Pulmonary artery endothelial cell (primary cell): ENCODE data around the gene VSX1. TPM values are rescaled to one million over a fixed set of nuclear protein-coding genes. Genes with fewer than 3 reads are reported as not detected.

Experiments
- DNase-seq: peaks from one replicate; pipeline ENCODE4 v3.0.0-alpha.2; 2011; ENCODE audit warnings: low read depth, low spot score
- total RNA-seq: library from RNA; depleted of rRNA; stranded (reverse); fragments of >200 nt; gene quantifications from 2 replicates; pipeline ENCODE4 v1.2.3, GENCODE V29; 2014

The VSX1 gene
- total RNA-seq, 1 donor from 2014 or later: not detected

DNA sequence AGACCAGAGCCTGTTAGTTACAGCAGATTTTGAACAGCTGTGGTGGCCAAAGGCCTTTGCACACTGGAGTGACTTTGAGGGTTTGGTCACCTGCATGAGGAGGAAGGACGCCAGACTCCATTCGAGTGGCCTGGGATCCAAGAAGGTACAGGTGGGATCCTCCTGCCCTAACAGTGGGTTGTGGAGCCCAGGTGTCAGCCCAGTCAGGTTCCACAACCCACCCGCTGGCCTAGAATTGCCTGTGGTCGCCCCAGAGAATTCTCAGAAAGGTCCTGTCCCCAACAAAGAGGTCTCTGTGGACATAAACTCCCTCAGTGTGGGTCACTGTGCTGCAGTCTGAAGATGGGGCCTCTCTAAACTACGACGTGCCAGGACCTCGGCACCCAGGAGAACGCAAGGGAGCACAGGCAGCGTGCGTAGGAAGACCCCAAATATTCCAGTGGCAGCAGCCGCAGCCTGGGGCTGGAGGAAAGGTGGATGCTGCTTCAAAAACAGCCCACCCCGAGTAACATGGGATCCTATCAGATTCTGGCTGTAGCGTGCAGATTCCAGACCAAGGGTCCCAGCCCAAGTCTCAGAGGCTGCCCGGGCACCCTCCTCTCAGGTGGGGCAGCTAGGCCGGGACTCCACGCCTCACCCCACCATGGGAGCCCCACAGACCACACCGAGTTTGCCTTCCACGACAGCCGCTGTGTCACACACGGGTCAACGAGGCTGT lies 40.0 kb downstream of the VSX1 start:
- DNase-seq: no peak

DNA sequence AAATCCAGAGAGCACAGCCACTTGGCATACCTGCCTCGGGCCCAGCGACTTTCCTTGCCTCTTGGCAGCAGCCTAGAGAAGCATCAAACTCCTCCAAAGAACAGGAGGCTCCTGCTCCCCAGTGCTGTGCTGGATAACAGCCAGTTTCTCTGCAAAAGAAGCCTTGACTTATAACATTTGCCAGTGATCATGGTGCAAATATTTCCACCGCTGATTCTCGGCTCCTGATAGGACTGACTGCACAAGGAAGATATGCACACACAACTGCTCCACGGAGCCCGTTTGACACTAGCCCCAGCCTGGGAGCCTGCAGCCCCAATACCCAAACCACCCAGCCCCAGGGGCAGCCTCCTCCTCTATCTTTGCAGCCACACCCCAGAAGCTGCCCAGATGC lies 41.5 kb downstream of the VSX1 start:
- no peak for DNase-seq

DNA sequence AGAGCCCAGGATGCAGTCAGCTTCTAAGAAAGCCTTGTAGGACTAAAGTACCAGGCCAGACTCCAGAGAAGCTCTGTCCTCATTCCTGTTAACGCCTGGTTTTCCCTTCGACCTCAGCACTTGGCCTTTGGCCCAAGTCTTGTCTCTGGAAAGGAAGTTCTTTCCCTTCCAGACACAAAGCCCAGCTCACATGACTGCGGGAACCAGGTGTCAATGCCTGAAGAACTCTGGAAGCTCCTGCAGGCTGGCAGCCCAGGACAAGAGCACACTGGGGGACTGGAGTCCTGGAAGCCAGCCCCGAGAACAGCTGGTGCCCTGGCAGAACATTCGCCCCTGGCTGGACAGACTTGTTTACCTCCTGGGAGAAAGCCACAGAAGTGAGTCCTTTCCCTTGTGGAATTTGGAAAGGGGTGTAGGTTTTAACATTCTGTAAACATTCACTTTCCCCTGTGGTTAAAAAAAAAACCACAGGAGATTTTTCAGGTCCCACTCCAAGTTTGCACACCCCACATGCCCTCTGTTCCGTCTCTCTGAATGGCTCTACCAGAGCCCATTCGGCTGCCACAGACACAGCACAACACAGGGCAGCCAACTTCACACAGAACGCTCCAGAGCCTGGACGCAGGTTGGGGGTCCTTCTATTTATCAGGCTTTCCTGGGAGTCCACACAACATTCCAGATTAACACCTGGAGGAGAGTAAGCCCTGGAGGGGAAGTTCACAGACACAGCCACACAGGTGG lies 42.1 kb downstream of the VSX1 start:
- peak; percentile 47 for DNase-seq

DNA sequence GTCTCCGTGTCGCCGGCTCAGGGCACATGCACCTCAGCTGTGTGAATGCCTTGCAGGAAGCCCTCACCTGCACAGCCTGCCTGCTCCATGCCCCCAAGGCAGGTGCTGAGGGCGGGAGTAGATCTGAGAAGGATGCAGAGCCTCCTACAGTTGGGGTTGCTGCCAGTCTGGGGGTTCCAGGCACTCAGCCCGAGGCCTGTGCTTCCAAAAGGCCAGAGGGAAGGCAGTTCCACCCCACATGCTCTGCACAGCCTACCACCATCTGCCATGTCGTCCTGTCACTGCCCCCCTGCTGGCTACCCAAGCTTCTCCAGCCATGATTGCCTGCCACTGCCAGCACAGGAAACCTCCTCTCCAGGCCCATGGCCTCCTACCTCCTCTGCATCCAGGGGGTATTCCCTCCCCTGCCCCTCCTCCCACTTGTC lies 43.3 kb downstream of the VSX1 start:
- no peak for DNase-seq

DNA sequence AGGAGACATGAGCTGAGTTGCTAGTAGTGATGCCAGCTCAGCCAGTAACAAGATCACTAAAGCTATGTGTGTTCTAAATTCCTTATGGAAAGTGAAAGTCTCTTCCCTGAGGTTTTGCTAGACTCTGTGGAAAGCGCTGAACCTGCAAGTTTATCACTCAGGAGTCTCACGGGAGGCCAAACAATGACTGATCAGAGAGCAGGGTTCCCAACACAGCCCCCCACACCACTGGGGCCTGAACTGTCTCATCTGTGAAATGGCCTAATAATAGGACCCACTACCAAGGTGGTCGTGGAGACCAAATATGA lies 43.9 kb downstream of the VSX1 start:
- DNase-seq: no peak

DNA sequence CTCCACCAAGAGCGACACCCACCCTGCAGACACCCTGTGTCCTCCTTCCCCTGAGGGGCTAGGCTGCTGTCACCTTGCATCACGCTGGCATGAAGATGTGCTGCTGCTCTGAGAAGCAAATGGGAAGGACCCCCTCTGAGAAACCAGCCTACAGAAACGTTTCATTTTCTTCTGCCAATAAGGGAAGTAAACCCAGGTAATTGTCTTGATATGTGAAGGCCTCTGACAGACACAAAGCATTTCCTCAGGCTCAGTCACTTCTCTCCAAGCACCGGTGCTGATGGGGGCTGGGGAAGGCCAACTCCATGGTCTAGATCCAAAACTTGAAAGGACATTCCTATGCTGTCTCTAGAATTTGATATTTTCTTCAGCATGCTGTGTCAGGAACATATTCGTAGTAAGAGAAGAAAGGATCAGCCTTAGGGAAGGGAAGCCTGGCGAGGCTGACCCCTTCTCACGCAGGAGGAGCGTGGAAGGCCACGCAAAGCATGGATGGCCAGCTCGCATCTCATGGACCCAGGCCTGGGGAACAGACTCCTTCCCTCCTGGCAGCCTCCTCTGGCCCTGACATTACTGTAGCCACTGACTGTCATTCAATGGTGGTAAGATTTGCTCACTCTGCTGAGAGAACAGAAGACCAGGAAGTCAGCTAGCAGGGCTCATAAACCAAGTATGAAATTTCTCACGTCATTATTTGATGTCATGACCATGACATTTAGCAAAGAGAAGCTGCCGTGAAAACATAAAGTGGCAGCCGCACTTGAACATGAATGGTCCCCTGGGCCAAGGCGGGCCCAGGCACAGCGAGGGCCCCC lies 44.4 kb downstream of the VSX1 start:
- DNase-seq: no peak

DNA sequence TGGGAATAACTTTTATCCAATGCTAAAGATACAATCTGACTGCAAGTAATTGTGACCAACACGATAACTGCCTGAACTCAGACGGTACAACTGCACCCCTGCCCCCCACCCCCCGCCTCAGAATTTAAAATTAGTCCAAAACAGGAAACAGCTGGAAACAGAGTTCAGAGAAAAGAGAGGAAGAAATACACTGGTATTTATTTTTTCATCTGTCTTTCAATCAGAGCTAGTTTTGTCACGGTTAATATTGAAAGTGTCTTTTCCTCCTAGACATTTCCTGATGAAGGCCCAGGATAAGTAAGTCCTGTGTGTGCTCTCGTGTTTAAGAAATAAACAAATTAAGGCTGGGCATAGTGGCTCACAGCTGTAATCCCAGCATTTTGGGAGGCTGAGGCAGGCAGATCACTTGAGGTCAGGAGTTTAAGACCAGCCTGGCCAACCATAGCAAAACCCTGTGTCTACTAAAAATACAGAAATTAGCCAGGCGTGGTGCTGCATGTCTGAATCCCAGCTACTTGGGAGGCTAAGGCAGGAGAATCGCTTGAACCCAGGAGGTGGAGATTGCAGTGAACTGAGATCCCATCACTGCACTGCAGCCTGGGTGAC lies 45.5 kb downstream of the VSX1 start:
- no peak for DNase-seq

DNA sequence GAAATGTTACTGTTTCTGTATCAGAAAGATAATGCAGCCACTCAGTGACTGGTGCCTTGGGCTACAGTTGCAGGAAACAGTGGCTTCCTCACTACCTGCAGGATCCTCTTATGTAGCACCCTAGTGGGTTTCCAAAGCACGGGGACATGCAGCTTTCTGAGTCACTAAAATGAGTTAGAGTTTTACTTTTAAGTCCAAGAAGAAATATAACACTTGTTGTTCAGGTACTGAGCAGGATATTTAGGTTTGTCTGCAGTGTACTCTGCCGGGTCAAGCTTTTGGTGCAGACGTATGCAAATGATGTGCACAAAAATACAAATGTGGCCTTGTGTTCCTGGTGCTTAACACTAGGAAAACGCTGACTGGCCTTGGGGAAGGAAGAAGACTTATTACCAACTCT lies 46.0 kb downstream of the VSX1 start:
- DNase-seq: no peak

DNA sequence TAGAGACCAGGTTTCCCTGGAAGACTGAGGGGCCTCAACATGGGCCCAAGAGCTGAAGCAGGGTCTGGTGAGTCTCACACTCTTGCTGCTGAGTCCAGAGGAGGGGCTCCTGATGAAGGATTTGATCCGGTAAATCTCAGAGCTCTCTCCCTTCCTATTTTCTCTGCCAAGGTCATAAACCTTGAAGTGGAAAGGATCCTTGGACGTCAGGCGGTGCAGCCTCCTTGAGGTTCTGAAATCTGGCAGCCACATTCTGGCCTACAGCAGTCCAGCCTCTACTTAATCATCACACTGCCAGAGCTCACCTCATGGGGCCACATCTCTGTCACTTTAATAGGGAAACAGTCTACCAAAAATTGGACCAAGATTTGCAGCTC lies 48.0 kb downstream of the VSX1 start:
- DNase-seq: no peak

DNA sequence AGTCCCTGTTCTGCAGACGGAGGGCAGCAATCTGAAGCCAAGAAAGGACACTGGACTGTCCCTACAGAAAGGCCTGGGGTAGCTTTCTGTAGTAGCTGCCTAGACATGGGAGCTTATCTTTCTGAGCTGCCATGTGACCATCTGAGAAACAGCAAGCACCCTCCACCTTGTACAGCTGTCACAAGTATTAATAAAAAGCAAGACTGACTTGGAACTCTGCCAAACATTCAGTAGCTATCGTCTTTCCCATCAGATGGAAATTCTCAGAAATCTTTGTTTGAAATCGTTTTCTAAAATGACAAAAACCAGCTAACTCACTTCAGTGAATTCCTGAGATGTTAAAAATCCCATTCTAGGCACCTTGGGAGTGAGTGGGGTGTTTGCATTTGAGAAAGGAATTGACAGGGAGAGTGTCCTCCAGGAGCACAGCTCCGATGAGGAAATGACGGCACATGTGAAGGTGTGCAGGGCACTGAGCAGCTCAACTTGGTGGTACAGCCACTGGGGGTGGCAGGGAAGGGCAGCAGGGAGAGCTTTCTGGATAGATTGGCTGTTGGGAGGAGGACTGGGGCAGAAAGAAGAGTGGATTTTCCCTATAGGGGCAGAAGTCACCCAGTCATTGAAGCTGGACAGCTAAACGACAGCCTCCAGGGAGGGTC lies 48.5 kb downstream of the VSX1 start:
- DNase-seq: no peak

DNA sequence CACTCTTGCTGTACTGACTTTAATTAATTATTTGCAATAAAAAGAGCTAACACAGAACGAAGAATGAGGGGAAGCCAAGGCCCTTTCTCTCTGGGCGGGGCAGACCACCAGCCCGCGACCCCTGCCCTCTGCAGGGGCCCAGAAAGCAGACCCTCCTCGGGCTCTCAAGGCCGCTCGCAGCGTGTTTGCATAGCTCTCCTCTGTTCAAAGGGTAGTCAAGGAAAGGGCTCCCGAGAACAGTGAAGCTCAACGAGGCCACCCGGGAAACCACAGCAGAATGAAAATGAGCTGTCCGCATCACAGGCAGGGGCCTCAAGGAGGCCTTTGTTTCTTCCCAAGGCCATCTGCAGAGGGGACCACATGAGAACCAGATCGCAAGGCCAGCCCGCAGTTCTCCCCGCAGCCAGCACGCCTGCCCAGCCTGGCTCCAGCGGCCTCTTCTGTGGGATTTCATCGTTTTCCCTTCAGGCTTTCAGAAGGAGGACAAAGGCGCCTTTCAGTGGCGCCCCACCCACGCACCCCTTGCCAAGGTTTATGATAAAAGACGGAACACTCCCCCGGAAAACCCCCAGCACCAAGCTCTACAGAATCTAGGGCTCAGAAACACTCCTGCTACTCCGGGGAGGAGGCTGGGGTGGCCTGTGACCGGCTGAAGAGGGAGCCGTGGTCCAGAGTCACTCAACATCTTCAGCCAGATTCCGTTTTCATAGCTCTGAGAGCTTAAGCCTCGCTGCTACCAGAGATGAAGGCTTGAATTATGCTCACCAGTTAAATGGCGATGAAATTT lies 49.3 kb downstream of the VSX1 start:
- no peak for DNase-seq

DNA sequence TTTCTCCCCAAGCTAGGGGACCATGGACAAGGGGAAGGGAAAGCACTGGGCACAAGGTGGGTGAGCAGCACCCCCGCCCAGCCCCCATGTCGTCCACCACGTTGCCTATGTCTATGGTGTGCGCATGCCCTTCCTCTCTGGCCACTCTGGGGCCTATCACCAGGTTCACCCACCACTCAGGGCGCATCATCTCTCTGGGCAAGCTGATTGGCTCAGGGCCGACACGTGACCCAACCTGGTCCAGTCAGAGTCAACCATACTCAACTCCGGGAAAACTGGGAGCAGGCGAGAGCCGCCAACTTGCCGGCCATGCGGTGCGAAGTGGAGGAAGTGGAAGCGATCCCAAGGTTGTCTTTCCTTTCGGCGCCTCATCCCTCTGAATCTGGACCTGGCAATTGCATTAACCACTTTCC lies 49.9 kb downstream of the VSX1 start:
- DNase-seq: no peak

DNA sequence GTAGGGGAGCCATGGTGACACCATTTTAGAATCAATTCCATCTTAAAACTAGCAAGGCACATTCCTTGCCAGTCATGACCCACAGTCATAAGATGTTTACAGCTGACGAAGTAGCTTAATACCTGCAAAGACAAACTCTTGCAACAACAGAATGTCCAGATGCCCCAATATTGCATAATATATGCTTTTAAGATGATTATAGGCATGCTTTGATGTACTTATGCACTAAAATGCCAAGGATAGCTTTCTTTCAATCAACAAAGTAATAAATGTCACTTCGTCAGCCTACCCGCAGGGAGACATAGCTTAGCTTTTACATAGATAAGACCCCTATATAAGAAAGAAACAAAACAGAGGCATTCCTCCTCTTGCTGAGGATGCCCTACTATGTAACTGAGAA lies 50.7 kb downstream of the VSX1 start:
- DNase-seq: no peak

DNA sequence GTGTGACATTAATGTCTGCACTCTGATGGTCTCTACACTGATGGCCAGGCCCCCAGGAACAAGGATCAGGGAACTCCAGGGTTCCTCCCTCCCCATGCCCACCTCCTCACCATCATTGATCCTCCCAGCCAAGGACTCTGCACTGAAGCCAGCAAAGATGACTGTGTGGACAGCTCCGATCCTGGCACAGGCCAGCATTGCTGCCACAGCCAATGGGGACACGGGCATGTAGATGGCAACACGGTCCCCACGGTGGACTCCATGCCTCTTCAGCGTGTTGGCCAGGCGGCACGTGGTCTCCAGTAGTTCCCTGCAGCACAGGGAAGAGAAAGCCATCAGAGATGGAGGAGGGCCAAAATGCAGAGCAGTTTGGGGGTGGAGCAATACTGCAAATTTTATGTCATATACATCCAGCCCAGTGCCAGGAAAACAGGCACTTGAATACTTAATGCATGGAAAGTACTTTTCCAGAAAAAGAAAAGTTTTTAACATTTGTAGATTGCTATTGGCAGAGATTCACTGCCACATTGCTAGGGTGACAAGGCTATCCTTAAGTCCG lies 51.2 kb downstream of the VSX1 start:
- DNase-seq: no peak

DNA sequence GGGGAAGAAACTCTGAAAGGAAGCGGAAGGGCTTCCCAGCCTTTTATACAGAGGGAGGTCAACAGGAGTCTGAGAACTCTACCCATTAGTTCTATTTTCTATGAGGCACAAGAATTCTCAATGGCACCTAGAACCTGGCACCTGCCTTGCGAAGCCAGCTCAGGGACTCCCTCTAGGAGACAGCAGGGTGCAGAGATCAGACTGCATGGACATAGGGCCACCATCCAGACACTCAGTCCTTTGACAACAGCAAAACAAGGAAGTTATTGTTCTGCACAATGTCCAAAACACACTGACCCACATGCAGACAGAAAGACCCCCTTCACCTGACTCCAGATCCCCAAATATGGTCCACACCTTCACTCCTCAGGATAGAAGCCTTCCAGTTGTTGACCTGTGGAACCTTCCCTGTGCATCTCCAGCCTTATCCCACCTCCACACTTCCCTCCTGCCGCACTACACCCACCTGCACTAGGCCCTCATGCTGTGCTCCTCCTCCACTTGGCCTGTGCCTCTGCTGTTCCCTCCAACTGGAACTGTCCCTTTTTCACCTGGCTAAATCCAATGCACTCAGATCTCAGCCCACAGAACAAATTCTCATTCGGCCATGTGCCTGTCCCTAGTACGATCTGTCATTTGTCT lies 51.8 kb downstream of the VSX1 start:
- no peak for DNase-seq

DNA sequence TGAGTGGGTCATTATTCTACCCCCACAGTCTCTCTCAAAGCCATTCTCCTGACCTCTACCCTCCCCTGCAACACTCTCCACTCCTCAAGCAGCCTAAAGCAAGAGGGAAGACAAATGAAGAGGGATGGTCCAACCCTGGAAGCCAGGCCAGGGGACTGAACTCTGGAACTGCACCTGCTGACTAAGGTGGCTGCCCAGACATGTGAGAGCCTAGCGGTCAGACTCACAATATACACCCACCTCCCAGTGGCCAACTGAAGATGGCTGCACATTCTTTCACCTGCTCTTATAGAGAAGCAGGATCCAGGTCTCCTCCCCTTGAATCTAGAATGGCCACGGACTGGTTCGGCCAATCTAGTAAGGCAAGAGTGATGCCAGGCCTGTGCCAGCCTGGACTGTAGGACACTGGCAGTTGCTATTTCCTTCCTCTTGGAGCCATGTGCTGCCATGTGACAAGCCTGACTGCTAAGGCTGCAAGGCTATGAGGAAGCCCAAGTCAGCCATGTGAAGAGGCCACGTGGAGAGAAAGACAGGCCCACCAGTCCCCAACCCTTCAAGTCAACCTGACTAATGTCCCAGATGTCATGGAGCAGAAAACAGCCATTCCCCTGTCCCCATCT lies 55.8 kb downstream of the VSX1 start:
- no peak for DNase-seq
